AG20443 (cell line): ENCODE measurements around the gene RAB31.

ENCODE experiments used
- DNase-seq: peaks from one replicate; pipeline ENCODE4 v3.0.0; 2012; ENCODE audit warnings: low spot score, mixed read lengths

The RAB31 gene

DNA sequence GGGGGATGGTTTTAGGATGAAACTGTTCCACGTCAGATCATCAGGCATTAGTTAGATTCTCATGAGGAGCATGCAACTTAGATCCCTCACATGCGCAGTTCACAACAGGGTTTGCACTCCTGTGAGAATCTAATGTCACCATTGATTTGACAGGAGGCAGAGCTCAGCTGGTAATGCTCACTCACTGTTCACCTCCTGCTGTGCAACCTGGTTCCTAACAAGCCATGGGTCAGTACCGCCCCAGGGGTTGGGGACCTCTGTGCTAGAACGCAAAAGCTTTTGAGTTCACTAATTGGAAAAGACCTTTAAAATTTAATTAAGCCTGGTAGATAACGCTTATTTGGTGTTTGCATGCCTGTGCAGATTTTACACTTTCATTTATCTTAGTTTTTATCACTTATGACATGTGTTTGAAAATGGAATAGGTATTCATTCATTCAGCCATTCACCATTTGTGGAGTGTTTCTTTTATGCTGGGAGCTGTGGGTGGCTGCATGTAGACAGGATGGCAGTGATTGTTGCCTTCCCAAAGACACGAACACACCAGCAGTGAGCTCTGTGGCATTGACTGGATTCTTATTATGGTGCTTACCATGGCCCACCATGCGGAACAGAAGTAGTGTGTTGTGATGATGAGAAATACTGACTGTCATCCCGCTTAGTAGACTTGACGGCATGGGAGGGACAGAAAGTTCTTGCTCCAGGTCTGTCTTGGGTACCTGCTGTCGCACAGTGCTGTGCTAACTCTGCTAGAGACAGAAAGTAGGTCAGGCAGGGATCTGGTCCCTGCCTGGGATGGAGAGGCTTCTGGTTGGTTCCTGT lies 6.4 kb downstream of the RAB31 start:
- DNase-seq: no peak

DNA sequence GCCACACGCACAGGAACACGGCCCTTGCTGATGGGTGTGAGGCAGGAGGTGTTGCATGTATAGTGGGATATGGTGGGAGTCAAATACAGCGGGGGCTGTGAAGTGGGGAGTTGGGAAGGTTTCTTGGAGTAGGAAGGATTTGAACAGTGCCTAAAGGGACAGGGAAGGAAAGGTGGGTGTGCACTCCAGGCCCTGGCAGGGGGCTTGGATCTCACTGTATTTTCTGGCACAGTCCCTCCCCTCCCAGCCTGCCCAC lies 6.9 kb downstream of the RAB31 start:
- no peak for DNase-seq

GRCh38 chr18:9715978-9716774 lies 8.1 kb downstream of the RAB31 start:
- no peak for DNase-seq

DNA sequence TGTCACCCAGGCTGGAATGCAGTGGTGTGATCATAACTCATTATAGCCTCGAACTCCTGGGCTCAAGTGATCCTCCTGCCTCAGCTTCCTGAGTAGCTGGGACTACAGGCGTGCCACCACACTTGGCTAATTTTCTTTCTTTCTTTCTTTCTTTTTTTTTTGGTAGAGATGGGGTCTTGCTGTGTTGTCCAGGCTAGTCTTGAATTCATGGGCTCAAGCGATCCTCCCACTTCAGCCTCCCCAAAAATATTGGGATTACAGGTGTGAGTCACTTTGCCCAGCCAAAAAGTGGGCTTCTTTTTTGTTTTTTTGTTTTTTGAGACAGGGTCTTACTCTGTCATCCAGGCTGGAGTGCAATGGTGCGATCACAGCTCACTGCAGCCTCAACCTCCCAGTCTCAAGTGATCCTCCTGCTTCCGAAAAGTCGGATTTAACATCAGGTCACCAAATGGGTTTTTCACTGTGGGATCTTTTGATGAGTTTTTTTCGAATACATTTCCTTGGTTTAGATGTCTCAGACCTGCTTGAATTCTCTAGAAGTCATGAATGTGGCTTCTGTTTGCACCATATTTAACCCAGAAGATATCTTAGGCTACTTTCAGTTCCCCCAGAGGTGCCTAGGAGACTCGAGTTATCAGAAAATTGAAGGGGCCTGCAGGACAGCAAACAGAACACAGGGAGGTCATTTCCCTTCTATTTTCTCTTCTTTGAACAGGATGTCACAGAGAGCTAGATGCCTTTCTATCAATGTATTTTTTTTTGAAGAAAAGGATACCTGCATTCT lies 8.9 kb downstream of the RAB31 start:
- DNase-seq: no peak

- DNase-seq: peak; percentile 73
These were observed 11.4 kb downstream of the RAB31 start for GRCh38 chr18:9719421-9719981.

DNA sequence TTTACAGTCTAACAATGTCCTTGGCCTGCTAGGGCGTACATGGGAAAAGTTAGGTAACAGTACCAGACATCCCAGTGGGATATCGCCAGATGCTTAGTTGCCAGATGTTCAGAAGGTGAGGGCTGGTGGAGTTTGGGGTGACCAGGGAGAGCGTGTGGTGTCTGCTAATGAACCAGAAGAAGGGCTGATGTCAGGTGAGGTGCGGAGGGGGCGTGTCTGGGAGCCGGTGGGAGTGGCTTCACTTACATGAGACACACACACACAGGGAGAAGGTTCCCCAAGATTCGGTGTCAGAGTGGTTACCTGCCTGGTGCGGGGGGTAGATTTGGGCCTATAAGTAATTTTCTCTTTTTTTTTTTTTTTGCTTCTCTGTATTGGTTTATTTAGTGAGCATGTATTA lies 12.2 kb downstream of the RAB31 start:
- DNase-seq: no peak

GRCh38 chr18:9721893-9722550 lies 13.9 kb downstream of the RAB31 start:
- no peak for DNase-seq

DNA sequence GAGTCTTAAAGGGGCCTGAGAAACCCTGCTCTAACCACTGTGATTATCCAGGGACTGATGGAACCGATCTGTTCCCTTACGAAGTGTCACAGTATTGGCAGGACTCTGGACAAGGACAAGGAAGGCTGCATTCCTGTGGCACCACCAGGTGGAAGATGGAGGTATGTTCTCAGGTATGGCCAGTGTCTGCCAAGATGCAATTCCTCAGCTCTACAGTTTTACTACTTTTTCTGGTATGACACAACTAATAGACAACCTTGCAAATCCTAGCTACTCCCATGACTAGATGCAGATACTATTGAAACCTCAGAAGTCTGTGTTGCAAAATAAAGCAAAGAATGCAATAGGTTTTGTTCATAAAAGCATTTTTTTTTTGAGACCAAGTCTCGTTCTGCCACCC lies 14.6 kb downstream of the RAB31 start:
- DNase-seq: no peak

- no peak for DNase-seq
These were observed 16.9 kb downstream of the RAB31 start for GRCh38 chr18:9724797-9725585.

DNA sequence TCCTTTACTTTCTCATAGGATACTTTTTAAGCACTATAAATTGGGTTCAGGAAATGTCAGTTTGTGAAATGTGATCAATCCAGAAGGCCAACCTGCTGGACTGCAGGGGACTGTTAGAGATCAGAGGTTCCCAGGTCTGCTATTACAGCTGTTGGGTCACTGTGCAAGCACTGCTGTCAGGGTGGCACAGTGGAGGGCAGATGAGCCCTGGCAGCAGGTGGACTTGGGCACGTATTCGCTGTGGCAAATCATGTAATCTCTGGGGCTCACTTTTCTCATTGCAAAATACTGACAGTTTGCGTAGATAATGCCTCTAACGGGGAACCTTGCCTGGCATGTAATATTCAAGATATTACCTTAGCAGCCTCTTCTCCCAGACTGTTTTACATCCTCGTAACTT lies 18.1 kb downstream of the RAB31 start:
- no peak for DNase-seq

DNA sequence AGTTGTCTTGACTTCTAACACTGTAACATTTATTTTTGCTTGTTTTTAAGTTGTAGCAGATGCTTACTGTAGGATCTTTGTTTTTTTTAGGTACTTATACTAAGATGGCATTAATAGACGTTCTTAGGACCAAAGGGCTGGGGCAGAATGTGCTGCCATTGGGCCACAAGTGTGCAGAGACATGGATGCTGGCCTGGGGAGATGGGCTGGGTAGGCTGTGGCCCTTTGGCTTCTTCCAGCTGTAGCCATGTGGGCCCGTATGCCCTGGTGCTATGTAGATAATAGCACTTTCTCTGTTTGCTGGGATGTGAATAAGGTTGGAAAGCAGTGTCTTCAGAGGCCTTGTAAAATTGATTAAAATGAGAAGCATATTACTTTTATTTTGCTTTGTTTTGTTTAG lies 18.8 kb downstream of the RAB31 start:
- no peak for DNase-seq

- DNase-seq: no peak
These were observed 22.7 kb downstream of the RAB31 start for GRCh38 chr18:9730786-9731185.

DNA sequence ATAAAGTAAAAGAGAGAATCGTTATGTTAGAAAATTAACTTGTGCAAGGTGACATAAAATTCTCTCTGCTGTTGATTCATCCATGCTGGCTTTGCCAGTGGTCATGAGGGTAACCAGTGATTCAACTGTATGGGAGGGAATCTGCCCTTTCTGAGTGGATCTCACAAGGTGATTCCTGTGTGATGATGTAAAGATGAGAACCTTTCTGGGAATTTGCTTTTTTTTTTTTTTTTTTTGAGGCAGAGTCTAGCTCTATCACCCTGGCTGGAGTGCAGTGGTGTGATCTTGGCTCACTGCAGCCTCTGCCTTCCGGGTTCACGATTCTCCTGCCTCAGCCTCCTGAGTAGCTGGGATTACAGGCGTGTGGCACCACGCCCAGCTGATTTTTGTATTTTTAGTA lies 23.3 kb downstream of the RAB31 start:
- peak; percentile 83 for DNase-seq

DNA sequence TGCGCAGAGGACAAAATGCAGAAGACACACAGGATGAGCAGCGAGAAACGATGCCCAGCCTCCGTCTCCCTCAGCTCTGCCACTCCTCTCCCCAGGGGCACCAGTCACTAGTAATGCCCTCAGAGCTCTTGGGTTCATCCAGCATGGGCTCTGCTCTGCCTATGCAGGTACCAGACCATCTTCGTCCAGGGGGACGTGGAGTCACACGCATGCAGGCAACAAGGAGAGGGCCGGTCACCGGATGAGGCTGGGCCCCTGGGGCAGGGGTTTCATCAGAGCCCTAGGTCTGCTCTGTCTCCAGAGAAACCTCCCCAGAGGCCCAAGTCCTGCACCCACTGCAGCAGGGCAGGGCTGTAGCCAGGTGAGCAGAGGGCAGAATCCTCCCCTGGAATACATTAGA lies 23.9 kb downstream of the RAB31 start:
- DNase-seq: no peak

GRCh38 chr18:9734189-9734588 lies 26.1 kb downstream of the RAB31 start:
- no peak for DNase-seq

DNA sequence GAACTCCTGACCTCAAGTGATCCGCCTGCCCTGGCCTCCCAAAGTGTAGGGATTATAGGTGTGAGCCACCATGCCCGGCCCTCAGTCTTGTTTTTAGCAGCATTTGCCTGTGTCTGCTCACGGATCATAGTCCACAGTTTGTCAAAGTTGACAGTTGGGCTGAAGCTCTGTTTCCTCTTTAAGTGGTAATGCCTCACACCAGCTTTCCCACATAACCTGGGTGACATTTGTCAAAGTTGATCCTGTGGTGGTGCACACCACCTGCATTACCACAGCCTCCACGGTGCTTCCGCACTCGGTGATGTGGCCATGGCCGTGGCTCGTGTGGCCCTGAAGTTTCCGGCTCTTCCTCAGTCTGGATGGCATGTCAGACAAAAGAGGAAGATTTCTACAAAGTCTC lies 27.1 kb downstream of the RAB31 start:
- no peak for DNase-seq

- DNase-seq: no peak
These were observed 27.8 kb downstream of the RAB31 start for GRCh38 chr18:9735879-9736278.

DNA sequence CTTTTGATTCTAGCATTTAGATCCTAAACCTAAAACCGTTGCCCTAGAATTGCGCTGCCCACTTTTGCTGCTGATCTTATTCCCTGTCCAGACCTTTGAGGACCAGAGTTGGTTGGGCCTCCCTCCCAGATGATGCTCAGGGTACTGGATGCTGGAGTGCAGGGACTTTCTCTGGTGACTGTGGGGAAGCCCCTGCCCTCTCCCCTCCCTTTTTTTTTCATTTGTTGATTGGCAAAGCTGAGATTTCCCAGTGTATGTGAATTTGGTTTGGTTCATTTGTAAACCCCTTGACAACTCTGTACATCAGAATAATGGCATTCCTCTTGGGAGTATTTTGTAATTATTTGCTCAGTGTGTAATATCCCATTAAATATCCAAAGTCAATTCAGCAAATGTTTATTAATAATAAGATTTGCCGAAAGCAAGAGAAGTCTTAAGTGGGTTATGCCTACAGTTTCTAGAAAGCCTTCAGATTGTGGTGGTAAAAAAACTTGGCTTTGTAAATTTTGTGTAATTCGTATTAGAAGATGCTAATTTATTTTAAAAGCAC lies 28.3 kb downstream of the RAB31 start:
- no peak for DNase-seq

DNA sequence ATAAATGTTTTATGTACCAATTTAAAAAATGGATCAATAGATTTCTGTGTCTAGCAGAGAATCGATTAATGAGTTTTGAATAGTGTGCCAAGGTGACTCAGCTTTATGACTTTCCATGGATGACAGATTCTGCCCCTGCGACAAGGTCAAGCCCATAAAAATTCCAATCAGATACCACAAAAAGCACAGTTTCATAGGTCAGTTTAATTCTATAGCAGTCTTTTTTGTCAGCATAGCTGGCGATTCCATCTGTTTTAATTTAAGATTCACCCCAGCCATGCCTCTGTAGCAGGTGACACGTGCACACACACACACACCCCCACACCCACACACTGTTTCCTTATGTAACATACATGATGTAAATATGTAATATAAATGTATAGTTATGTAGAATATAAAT lies 28.9 kb downstream of the RAB31 start:
- no peak for DNase-seq

- DNase-seq: peak; percentile 22
These were observed 29.5 kb downstream of the RAB31 start for GRCh38 chr18:9737472-9738121.
